Stimulated activated CD8-positive, alpha-beta memory T cell treated with anti-CD3 and anti-CD28 coated beads, Interleukin-12 subunit alpha, Interleukin-12 subunit beta, amount 100 ng/mL, for 4 hours (primary cell): ENCODE data around the gene ENSA.
"Not testable (repeated sequence)": the region's sequence is repeated elsewhere in the genome, so short reads cannot be mapped to it uniquely, and the experiment has no call there.

Experiments
- DNase-seq: peaks from one replicate; pipeline ENCODE4 v3.0.0-alpha.2; 2020; ENCODE audit warnings: low read depth

ENSA gene

GRCh38 chr1:150621497-150622302 lies 7.7 kb downstream of the ENSA start:
- DNase-seq = peak; percentile 17

- DNase-seq = no peak
Observed at GRCh38 chr1:150620919-150621318, 8.5 kb downstream of the ENSA start.

- DNase-seq = no peak
Observed at GRCh38 chr1:150619576-150620509, 9.6 kb downstream of the ENSA start.

- DNase-seq = no peak
Observed at GRCh38 chr1:150615346-150616201, 13.8 kb downstream of the ENSA start.

- peak; percentile 17 for DNase-seq
Observed at GRCh38 chr1:150613061-150613920, 16.1 kb downstream of the ENSA start.

- no peak for DNase-seq
Observed at GRCh38 chr1:150612014-150612345, 17.4 kb downstream of the ENSA start.

GRCh38 chr1:150610576-150610975 lies 18.8 kb downstream of the ENSA start:
- DNase-seq = no peak

- DNase-seq = no peak
Observed at GRCh38 chr1:150609732-150610131, 19.7 kb downstream of the ENSA start.

GRCh38 chr1:150606463-150607142 lies 22.8 kb downstream of the ENSA start:
- no peak for DNase-seq

- not testable (repeated sequence) for DNase-seq
Observed at GRCh38 chr1:150605451-150605731, 24.0 kb downstream of the ENSA start.

GRCh38 chr1:150604226-150604588 lies 25.2 kb downstream of the ENSA start:
- no peak for DNase-seq

- no peak for DNase-seq
Observed at GRCh38 chr1:150603711-150604110, 25.7 kb downstream of the ENSA start.

- DNase-seq = not testable (repeated sequence)
Observed at GRCh38 chr1:150602372-150602771, 27.0 kb downstream of the ENSA start.

- DNase-seq = no peak
Observed at GRCh38 chr1:150601540-150601939, 27.9 kb downstream of the ENSA start.

GRCh38 chr1:150598346-150598745 lies 31.1 kb downstream of the ENSA start:
- not testable (repeated sequence) for DNase-seq

GRCh38 chr1:150596976-150597375 lies 32.4 kb downstream of the ENSA start:
- no peak for DNase-seq

GRCh38 chr1:150596095-150596892 lies 33.1 kb downstream of the ENSA start:
- no peak for DNase-seq

GRCh38 chr1:150582371-150582770 lies 47.0 kb downstream of the ENSA start:
- no peak for DNase-seq

GRCh38 chr1:150581962-150582361 lies 47.5 kb downstream of the ENSA start:
- DNase-seq = not testable (repeated sequence)

- DNase-seq = not testable (repeated sequence)
Observed at GRCh38 chr1:150581437-150581836, 48.0 kb downstream of the ENSA start.
